Stimulated activated CD4-positive, alpha-beta T cell treated with anti-CD3 and anti-CD28 coated beads, Interleukin-1b, Interleukin-23, amount 100 ng/mL, for 4 hours (primary cell): ENCODE results near the gene COL5A1.

Source experiments
- DNase-seq, 2 donors: peaks; one replicate each; pipeline ENCODE4 v3.0.0-alpha.2; 2020; ENCODE audit warnings: low read depth in 2 of 2

The COL5A1 gene

DNA sequence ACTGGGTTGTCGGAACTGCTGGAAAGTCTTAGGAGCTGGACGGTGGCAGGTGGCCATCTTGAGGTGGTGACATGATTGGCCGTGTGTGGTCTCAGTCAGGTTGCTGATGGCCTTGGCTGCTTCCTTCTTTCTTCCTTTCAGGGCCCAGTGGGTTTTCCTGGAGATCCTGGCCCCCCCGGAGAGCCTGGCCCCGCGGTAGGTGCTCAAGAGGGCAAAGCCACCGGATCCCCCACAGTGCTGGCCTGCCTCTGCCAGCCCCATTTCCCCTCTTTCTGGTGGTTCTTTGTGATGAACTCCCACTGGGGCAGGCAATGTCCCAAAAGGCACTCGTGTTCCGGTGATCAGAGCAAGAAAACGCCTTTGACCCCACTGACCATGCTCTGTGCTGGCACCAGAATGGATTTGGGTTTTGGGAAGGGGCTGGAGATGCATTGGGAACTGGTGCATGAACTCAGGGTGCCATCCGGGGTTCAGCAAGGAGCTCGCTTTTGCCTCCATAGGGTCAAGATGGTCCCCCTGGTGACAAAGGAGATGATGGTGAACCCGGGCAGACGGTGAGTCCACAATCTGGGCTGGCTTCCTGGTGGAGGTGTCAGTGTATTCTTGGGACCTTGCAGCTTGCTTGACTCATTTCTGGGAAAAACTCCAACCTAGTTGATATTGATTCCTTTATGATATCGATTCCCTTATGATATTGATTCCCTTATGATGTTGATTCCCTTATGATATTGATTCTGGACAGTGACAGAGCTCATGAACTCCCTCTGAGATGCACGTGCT is 174.0 kb downstream of the COL5A1 start:
- no peak for DNase-seq

DNA sequence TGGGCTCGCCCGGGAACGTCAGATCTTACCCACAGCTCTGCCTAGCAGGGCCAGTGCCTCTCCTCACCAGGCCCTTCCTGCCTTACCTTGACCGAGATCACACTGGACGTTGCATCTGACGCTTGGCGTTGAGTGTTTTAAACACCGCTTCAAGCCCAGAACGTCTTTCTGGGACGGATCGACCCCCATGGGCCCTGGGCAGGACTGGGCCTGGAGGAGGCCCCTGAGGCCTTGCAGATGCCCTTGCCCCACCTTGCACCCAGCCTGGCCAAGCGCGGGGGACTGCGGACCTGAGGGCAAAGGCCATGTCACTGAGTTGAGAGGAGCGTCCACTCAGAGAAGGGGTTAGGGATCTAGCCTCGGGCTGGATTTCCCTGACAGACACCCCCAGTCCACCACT is 174.7 kb downstream of the COL5A1 start:
- DNase-seq, result no peak

DNA sequence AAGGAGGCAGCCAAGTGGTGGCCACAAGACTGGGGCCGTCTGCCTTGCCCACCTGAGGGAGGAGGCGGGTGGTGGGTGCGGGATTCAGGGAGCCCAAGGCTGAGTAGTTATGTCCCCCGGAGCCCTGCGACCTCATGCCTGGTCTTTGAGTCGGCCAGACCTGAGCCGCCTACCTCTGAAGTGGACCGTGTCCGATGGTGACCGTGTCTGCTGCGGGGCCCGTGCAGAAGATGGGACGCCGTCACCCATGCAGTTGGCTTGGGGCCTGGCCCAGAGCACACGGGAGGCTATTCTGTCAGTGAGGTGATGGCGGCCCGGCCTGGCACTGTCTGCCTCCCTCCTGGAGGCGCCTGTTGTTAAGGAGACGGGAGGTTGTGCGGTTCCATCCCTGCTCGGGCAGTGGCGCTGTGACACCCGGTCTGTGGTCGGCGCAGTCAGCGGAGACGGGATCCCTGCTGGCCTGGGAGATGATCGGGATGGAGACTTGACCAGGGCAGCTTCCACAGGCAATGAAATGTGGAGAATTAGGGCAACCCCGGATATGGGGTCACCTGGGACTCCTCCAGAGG is 176.5 kb downstream of the COL5A1 start:
- DNase-seq, result no peak

DNA sequence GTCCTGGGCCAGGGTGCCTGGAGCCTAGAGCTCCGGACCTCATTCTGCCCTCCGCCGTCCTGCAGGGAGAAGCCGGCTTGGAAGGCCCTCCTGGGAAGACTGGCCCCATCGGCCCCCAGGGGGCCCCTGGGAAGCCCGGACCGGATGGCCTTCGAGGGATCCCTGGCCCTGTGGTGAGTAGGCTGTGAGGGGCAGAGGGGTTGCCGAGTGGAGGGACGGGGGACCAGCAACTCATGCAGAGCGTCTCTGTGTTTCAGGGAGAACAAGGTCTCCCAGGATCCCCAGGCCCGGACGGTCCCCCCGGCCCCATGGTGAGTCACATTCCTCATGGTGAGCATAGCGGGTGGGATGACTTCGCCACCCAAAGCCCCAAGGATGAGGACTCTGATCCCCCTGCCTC is 177.0 kb downstream of the COL5A1 start:
- DNase-seq, result no peak

DNA sequence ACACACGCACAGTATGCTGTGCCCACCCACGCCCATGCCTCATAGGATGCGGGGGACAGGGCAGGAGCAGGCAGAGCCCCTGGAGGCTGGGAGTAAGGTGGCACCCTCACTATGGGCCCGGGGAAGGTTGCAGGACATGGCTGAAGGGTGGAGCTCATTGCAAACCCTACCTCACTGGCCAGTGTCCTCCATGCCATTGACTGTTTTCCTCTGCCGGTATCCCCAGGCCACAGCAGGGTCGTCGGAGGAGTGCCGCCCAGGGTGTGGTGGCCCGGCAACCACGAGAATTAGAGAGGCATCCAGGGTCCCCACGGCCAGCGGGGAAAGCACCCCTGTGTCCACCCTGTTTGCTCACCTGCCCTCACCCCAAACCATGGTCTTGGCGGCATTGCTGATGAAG is 179.3 kb downstream of the COL5A1 start:
- no peak for DNase-seq

DNA sequence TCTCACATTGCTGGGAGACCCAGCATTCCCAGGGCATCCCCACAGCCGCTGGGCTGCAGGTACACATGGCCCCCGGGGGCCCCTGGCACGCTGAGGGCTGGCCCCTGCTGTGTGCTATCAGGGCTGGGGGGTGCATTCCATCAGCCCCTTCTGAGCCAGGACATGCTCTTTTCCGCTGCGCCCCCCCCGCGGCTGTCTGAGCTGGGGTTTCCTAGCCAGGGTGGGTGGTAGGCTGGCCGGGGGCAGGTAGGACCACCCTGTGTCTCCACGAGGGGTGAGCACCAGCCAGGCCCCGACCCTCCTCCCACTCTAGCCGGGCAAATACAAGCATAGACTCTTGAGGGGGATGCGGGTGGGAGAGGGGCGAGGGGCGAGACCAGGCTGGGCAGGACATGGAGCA is 180.9 kb downstream of the COL5A1 start:
- no peak for DNase-seq

DNA sequence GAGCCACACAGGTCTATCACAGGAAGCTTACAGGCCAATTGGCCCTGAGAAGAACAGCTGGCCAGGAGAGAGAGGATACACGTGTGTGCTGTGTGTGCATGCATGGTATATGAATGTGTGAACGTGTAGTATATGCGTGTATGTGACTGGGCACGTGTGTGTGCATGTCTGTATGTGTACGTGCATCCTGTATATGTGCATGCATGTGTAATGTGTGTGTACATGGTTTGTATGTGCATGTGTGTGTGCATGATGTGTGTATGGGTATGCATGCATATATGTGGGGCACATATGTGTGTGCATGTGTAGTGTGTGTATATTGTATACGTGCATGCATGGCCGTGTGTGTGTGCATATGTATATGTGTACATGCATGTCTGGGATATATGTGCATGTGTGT is 182.0 kb downstream of the COL5A1 start:
- no peak for DNase-seq

DNA sequence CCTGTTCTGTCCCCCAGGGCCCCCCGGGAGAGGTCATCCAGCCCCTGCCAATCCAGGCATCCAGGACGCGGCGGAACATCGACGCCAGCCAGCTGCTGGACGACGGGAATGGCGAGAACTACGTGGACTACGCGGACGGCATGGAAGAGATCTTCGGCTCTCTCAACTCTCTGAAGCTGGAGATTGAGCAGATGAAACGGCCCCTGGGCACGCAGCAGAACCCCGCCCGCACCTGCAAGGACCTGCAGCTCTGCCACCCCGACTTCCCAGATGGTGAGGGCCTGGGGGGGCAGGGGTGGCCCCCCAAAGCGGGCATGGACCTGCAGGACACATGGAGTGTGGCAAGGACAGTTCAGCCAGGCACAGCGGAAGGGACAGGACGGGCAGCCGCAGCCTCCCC is 183.0 kb downstream of the COL5A1 start:
- no peak for DNase-seq

DNA sequence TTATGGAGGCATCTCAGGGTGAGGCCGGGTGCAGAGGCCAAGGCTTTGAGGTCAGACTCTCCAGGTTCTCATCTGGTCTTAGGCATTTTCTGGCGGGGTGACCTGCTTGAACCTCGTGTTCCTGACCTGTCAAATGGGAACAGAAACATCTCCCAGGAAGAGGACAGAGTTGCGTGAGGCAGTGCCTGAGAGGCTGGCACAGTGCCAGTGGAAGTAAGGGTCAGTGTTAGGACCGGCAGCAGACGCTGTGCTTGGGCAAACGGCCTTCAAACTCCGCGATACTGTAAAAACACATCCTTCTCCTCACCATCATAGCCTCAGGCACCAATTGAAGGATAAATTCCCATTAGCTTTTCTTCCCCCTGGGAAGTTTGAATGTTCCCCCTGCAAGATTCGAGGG is 183.4 kb downstream of the COL5A1 start:
- no peak for DNase-seq

DNA sequence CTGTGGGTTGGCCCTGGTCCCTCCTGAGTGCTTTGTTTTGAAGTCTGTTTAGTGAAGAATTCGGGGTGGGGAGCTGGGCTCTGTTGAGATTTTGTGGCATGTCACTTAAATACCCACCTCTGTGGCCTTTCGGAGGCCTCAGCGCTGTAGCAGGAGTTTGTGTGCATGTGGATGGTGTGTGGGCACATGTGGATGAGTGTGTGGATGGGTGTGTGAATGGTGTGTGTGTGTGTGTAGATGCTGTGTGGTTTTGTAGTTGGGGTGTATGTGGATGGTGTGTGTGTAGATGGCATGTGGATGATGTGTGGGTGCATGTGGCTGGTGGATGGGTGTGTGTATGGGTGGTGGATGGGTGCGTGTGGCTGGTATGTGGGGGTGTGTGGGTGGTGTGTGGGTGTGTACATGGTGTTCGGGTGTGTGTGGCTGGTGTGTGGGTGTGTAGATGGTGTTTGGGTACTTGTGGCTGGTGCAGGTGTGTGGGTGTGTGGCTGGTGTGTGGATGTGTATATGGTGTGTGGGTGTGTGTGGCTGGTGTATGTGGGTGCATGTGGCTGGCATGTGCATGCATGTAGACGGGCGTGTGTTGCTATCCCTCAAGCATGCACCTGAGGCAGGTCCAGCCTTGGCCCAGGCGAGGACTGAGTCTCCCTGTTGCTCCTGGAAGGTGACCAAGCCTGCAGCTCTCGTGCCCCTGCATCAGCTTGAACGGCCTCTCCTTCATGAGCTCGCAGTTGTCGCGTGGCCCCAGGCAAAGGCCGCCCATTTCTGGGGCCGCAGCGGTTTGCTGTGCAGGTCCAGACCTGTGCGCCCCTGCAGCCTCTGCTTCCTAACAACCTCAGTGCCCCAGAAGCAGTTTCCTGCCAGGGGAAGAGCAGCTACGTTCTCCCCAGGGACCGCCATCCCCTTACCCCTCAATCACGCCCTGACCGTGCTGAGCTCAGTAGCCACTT is 185.0 kb downstream of the COL5A1 start:
- DNase-seq, result no peak

DNA sequence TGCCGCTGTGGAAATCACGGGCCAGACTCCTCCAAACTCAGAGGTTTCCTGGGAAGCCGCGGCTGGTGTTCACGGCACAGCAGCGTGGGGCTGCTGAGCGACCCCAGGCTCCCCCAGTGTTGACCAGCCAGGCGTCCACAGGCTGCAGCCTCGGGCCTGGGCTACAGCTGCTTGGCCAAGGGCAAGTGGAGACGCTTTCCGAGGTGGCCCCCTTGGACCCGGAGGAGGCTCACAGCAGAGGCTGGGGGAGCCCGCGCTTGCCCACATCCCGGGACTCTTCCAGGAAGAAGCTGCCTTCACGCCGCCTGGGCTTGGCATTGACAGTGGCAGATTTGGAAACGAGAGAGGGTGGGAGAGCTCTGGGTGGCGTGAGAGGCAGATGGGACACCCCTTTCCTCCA is 186.0 kb downstream of the COL5A1 start:
- DNase-seq, result no peak

DNA sequence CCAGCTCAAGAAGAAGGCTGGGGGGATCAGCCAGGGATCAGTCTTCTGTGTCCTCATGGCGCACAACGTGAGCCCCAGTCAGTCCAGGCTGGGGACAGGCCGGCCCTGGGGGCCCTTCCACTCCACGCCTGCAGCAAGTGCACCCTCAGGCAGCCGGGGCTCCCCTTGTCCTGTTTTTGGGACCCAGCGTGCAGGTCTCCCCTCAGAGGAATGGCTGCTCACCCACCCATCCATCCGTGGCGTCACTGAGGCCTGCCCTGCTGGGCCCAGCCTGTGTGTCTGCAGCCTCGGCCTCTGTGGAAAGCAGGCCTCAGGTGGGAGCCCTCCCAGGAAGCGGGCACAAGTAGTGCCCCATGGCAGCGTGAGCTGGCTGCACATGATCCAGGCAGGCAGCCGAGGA is 186.4 kb downstream of the COL5A1 start:
- DNase-seq, result no peak

DNA sequence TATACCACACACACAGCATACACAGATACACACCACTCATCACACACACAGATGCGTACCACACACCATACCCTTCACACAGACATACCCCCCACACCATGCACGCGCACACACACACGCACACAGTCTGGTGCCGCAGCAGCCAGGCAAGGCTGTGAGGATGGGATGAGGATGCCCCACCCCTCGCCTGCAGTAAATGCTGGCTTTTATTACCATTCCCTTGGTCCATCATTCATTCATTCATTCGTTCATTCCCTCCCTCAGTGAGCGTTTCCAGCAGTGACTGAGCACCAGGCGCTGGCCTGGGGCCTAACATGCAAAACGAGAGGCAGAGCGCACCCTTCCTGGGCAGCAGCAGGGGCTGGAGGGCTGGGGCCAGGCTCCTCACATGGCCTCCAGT is 187.3 kb downstream of the COL5A1 start:
- no peak for DNase-seq

DNA sequence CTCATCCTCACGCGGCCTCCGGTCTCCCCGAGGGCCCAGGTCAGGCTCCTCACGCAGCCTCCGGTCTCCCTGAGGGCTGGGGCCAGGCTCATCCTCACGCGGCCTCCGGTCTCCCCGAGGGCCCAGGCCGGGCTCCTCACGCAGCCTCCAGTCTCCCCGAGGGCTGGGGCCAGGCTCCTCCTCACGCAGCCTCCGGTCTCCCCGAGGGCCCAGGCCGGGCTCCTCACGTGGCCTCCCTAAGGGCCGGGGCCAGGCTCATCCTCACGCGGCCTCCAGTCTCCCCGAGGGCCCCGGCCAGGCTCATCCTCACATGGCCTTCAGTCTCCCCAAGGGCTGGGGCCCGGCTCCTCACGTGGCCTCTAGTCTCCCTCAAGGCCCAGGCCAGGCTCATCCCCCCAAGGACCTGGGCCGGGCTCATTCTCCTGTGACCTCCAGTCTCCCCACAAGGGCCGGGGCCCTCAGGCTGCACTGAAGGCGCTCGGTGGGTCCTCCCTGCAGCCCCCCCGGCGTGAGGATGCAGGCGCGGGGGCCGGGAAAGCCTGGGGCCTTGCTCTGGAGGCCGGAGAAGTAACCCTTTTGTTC is 187.8 kb downstream of the COL5A1 start:
- no peak for DNase-seq

DNA sequence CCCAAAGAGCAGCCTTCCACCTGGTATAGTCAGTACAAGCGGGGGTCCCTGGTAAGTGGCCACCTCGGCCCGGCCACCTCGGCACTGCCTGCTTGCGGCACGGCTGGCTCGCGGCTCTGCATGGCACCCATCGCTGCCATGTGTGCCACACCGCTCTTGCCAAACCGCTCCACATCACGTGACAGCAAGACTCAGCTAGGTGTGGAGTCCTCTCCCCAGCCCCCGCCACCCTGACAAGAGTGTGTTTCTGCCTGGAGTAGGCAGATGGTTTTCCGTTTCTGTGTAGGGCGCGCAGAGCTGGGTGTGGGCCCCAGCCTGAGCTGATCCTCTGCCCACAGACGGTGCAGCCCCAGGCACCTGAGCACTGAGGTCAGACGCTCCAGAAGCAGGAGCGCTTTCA is 188.5 kb downstream of the COL5A1 start:
- DNase-seq, result no peak

DNA sequence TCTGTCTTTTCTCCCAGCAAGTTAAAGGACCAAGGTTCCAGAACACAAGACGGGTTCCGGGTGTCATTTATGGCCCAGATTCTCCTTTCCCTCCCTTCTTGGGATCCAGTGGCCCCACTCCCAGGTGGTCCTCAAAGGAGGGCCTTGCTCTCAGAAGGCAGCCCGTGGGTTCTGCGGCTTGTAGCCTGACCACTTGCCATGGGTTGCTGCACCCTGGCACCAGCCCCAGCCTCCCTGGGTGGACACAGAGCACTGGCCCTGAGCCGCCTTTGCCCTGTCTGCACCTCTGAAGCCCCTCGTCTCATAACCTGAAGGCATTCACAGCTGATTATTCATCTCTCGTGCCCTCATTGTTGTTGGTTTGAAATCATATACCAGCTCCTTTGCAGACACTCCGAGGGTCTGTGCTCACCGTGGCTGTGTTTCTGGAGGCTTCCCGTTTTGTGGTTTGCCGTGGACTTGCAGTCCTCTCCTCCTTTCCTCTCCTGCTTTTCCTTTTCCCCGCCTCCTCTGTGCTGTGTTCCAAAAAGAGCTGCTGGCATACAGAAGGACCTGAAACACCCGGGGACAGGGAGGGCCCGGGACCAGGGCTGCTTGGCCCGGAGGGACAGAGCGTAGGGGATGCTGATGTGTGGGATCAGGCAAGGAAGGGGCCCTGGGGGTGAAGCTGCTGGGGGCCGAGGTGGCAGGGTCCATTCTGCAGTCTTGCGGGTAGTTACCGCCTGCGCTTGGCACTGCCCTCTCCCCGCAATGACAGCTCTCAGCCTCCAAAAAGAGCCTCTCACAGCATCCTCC is 189.5 kb downstream of the COL5A1 start:
- no peak for DNase-seq

DNA sequence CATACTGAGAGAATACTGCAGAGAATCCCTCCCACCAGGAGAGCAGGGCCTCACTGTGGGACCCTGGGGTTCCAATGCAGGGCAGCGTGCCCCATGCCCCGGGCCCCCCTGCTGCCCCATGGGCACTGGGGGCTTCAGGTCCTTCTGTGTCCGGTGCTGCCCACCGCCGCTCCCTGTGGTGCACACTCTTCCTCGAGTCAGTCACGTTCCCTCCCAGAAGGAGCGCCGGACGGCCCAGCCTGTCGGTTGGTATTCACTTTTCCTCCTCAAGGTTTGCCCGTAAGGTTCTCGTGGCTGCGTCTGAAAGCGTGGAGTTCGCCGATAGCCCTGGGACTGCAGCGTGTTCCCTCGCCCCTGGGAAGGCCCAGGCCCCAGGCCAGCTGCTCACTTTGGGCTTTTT is 190.9 kb downstream of the COL5A1 start:
- no peak for DNase-seq

DNA sequence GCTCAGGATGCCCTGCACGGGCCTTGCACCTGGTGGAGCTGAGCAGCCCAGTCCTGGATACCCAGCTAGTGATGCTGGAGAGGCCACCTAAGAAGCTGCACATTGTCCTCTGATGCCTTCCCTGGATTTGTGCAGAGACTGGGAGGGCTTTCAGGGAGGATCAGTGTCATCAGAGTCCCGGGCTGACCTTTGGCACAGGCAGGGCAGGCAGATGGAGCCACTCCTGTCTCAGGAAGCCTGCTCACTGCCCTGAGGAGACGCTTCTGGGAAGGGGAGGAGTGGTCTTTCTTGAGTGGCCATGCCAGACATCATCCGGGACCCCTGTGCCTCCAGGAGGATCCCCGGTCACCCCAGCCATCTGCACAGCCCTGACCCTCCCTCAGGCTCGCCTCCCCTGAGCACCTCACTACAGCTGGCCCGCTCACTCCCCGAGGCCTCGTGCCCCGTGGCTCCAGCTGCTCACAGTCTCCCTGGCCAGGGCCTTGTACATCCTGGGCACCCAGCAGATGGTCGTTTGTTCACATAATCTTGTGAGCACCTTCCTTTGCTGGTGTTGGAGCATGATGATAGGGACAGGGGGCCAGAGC is 191.8 kb downstream of the COL5A1 start:
- DNase-seq, result no peak

DNA sequence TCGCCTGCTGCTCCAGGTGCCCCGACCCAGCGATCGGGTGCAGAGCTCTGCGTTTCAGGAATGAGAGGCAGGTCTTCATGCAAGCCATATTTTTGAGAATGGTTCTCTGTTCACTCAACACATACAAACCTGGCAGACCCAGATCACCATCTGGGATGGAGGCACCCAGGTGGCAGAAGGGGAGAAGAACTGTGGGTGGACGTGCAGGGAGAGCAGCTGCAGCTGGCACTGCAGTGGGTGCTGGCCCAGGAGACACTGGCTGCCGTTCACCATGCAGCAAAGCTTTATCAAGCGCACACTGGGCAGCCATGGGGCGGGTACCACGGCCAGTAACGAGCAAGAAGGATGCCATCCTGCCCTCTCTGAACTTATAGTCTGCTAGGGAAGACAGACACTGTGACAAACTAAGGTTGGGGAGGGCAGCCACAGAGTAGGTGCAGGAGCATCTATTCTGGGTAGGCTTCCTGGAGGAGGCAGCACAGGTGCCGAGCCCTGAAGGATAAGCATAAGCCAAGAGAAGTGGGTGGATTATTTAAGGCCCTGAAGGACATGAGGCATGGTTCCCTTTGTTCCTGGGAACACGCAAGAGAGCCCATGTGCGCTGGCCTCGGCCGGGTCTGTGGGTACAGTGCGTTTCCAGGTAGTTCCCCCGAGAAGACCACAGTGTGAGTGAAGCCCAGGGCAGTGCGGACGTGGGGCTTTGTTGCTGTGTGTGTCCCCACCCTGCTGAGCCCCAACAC is 192.8 kb downstream of the COL5A1 start:
- no peak for DNase-seq

DNA sequence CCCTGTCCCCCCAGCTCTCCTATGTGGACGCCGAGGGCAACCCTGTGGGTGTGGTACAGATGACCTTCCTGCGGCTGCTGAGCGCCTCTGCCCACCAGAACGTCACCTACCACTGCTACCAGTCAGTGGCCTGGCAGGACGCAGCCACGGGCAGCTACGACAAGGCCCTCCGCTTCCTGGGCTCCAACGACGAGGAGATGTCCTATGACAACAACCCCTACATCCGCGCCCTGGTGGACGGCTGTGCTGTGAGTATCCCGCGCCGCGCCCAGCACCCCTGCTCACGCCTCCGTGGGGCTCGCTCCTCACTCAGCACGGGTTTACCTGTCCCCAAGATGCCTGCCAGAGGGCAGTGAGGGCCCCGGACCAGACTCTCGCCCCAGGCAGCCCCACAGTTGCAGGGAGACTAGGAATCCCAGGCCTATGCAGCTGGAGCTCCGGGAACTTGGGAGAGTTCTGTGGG is 193.4 kb downstream of the COL5A1 start:
- DNase-seq, result no peak
